Measurements from ENCODE around the gene AOC1.
A peak's percentile ranks its signal among the peaks of the same experiment; 100 is the strongest.

Gene AOC1

GRCh38 chr7:150823484-150824126 lies 28.7 kb upstream of the AOC1 start:
- no peak overlapping the region for H2BK5ac ChIP-seq (ENCODE audit: low read length)
- no peaks in the 10 kb centered on the region for H3K9me3 ChIP-seq (replicated peaks in 1 of 2; ENCODE audit: control insufficient read depth in 2 of 2, insufficient read depth in 1 of 2, low read depth in 1 of 2, low read length in 2 of 2)
- no peak for DNase-seq (ENCODE audit: low spot score)
- H3K18ac ChIP-seq (ENCODE audit: low read length): no peak overlapping the region
- WGBS, 2 donors (ENCODE audit: extremely low coverage in 2 of 2, insufficient read length in 2 of 2, insufficient replicate concordance in 1 of 2): no CpG with 5 or more reads among the region's 10 CpGs
- no peak overlapping the region for H2BK120ac ChIP-seq (ENCODE audit: low read depth, low read length)
- no peak overlapping the region for H3K14ac ChIP-seq (ENCODE audit: low read length)
- H3K4me3 ChIP-seq (ENCODE audit: low read length in 2 of 2): no peak overlapping the region
- H3K4me1 ChIP-seq (ENCODE audit: control insufficient read depth in 2 of 2, insufficient read depth in 1 of 2, low read depth in 1 of 2, low read length in 2 of 2): peaks cover 0 to 3% of the 10 kb centered on the region in 2 donors
- no peaks in the 10 kb centered on the region for H3K79me1 ChIP-seq (ENCODE audit: low read depth, low read length)
- H3K4ac ChIP-seq (ENCODE audit: low read length): no peak overlapping the region
- H3K27ac ChIP-seq (replicated peaks; ENCODE audit: low read length): no peak overlapping the region
- no peaks in the 10 kb centered on the region for H3K27me3 ChIP-seq (ENCODE audit: control insufficient read depth in 3 of 3, insufficient read depth in 3 of 3, low read depth in 1 of 3, low read length in 3 of 3)
- no peak overlapping the region for H3K23ac ChIP-seq (ENCODE audit: low read depth, low read length, poor library complexity)
- no peak overlapping the region for H4K8ac ChIP-seq (ENCODE audit: low read depth, low read length)
- no peak overlapping the region for H2BK12ac ChIP-seq (ENCODE audit: low read length)
- no peak overlapping the region for H2BK15ac ChIP-seq (ENCODE audit: low read length)
- no peaks in the 10 kb centered on the region for H3K36me3 ChIP-seq (replicated peaks in 1 of 2; ENCODE audit: control insufficient read depth in 2 of 2, insufficient read depth in 2 of 2, low read length in 2 of 2)
- H4K91ac ChIP-seq (ENCODE audit: low read depth, low read length, poor library complexity): no peak overlapping the region
- no peak overlapping the region for H3K4me2 ChIP-seq (ENCODE audit: insufficient read depth, low read length, poor library complexity, severe bottlenecking)
- H3K9ac ChIP-seq (ENCODE audit: low read depth, low read length, poor library complexity): no peak overlapping the region
- no peak overlapping the region for H2AK5ac ChIP-seq (ENCODE audit: low read depth, low read length)
- no peak overlapping the region for H2AFZ ChIP-seq (ENCODE audit: low read length)

GRCh38 chr7:150824379-150825177 lies 27.7 kb upstream of the AOC1 start:
- no peak overlapping the region for H2BK12ac ChIP-seq (ENCODE audit: low read length)
- peak overlapping the region; percentile 20 for H2BK5ac ChIP-seq (ENCODE audit: low read length)
- H3K27me3 ChIP-seq (ENCODE audit: control insufficient read depth in 3 of 3, insufficient read depth in 3 of 3, low read depth in 1 of 3, low read length in 3 of 3): no peaks in the 10 kb centered on the region
- no peak overlapping the region for H4K91ac ChIP-seq (ENCODE audit: low read depth, low read length, poor library complexity)
- H3K18ac ChIP-seq (ENCODE audit: low read length): no peak overlapping the region
- H3K4me3 ChIP-seq (ENCODE audit: low read length in 2 of 2): no peak overlapping the region
- WGBS, 2 donors (ENCODE audit: extremely low coverage in 2 of 2, insufficient read length in 2 of 2, insufficient replicate concordance in 1 of 2): no CpG with 5 or more reads among the region's 20 CpGs
- no peak overlapping the region for H3K23ac ChIP-seq (ENCODE audit: low read depth, low read length, poor library complexity)
- no peaks in the 10 kb centered on the region for H3K79me1 ChIP-seq (ENCODE audit: low read depth, low read length)
- no peaks in the 10 kb centered on the region for H3K9me3 ChIP-seq (replicated peaks in 1 of 2; ENCODE audit: control insufficient read depth in 2 of 2, insufficient read depth in 1 of 2, low read depth in 1 of 2, low read length in 2 of 2)
- no peak overlapping the region for H2AFZ ChIP-seq (ENCODE audit: low read length)
- no peaks in the 10 kb centered on the region for H3K36me3 ChIP-seq (replicated peaks in 1 of 2; ENCODE audit: control insufficient read depth in 2 of 2, insufficient read depth in 2 of 2, low read length in 2 of 2)
- H3K9ac ChIP-seq (ENCODE audit: low read depth, low read length, poor library complexity): no peak overlapping the region
- H2BK120ac ChIP-seq (ENCODE audit: low read depth, low read length): no peak overlapping the region
- H4K8ac ChIP-seq (ENCODE audit: low read depth, low read length): no peak overlapping the region
- peaks cover 0 to 3% of the 10 kb centered on the region in 2 donors for H3K4me1 ChIP-seq (ENCODE audit: control insufficient read depth in 2 of 2, insufficient read depth in 1 of 2, low read depth in 1 of 2, low read length in 2 of 2)
- H3K27ac ChIP-seq (replicated peaks; ENCODE audit: low read length): no peak overlapping the region
- no peak overlapping the region for H3K4ac ChIP-seq (ENCODE audit: low read length)
- no peak overlapping the region for H2AK5ac ChIP-seq (ENCODE audit: low read depth, low read length)
- H2BK15ac ChIP-seq (ENCODE audit: low read length): no peak overlapping the region
- H3K14ac ChIP-seq (ENCODE audit: low read length): no peak overlapping the region
- H3K4me2 ChIP-seq (ENCODE audit: insufficient read depth, low read length, poor library complexity, severe bottlenecking): no peak overlapping the region
- no peak for DNase-seq (ENCODE audit: low spot score)

DNA sequence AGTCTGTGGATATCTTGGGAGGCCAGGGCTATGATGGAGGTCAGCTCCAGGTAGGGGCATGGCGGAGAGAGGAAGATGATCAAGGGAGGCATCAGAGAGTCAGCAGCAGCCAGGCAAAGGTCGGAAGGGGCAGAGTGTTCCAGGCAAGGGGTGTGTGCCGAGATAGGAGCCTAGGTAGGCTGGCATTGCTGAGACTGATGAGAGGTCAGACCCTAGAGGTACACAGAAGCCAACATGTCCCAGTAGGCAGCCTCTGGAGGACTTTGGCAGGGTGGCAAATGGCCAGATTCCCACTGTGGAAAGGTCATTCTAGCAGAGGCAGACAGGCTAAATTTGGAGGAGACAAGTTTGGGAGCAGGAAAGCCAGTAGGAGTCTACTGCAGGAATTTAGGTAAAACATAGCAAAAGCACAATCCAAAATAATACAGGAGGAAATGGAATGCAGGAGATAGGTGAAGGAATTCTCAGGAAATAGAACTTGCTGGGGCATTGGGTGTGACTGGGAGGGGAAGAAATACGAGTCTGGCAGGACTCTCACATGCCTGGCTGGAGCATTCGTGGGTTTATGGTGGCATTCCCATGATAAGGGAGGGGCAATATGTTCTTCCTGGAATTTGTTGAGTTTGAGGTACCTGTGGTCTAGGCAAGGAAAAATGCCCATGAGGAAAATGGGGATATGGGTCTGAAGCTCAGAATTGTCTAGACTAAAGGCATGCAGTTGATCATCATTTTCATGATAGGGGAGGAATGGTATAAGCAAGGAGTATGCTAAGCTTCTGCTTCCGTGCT lies 26.1 kb upstream of the AOC1 start:
- Histone ChIP-seq H3K4ac (ENCODE audit: low read length) (no peak overlapping the region), H2BK12ac (ENCODE audit: low read length) (no peak overlapping the region), H3K27me3 (ENCODE audit: control insufficient read depth in 3 of 3, insufficient read depth in 3 of 3, low read depth in 1 of 3, low read length in 3 of 3) (no peaks in the 10 kb centered on the region), H3K27ac (replicated peaks; ENCODE audit: low read length) (no peak overlapping the region), H2AK5ac (ENCODE audit: low read depth, low read length) (peak overlapping the region; percentile 58), H3K79me1 (ENCODE audit: low read depth, low read length) (no peaks in the 10 kb centered on the region), H2BK15ac (ENCODE audit: low read length) (no peak overlapping the region), H3K9ac (ENCODE audit: low read depth, low read length, poor library complexity) (peak overlapping the region; percentile 6), H3K36me3 (replicated peaks in 1 of 2; ENCODE audit: control insufficient read depth in 2 of 2, insufficient read depth in 2 of 2, low read length in 2 of 2) (no peaks in the 10 kb centered on the region), H3K4me2 (ENCODE audit: insufficient read depth, low read length, poor library complexity, severe bottlenecking) (no peak overlapping the region), H2BK5ac (ENCODE audit: low read length) (no peak overlapping the region), H3K18ac (ENCODE audit: low read length) (no peak overlapping the region), H4K91ac (ENCODE audit: low read depth, low read length, poor library complexity) (peak overlapping the region; percentile 96), H3K14ac (ENCODE audit: low read length) (no peak overlapping the region), H2AFZ (ENCODE audit: low read length) (no peak overlapping the region), H3K9me3 (replicated peaks in 1 of 2; ENCODE audit: control insufficient read depth in 2 of 2, insufficient read depth in 1 of 2, low read depth in 1 of 2, low read length in 2 of 2) (no peaks in the 10 kb centered on the region), H3K4me3 (ENCODE audit: low read length in 2 of 2) (no peak overlapping the region), H4K8ac (ENCODE audit: low read depth, low read length) (no peak overlapping the region), H2BK120ac (ENCODE audit: low read depth, low read length) (no peak overlapping the region), H3K4me1 (ENCODE audit: control insufficient read depth in 2 of 2, insufficient read depth in 1 of 2, low read depth in 1 of 2, low read length in 2 of 2) (peaks cover 0 to 5% of the 10 kb centered on the region in 2 donors), H3K23ac (ENCODE audit: low read depth, low read length, poor library complexity) (no peak overlapping the region)
- WGBS, 2 donors (ENCODE audit: extremely low coverage in 2 of 2, insufficient read length in 2 of 2, insufficient replicate concordance in 1 of 2): no CpG with 5 or more reads among the region's 6 CpGs
- no peak for DNase-seq (ENCODE audit: low spot score)

GRCh38 chr7:150828384-150828783 lies 23.9 kb upstream of the AOC1 start:
- Histone ChIP-seq H2BK12ac (ENCODE audit: low read length) (no peak overlapping the region), H3K27ac (replicated peaks; ENCODE audit: low read length) (no peak overlapping the region), H3K4me1 (ENCODE audit: control insufficient read depth in 2 of 2, insufficient read depth in 1 of 2, low read depth in 1 of 2, low read length in 2 of 2) (peaks cover 0 to 5% of the 10 kb centered on the region in 2 donors), H4K91ac (ENCODE audit: low read depth, low read length, poor library complexity) (no peak overlapping the region), H2BK5ac (ENCODE audit: low read length) (no peak overlapping the region), H3K9ac (ENCODE audit: low read depth, low read length, poor library complexity) (no peak overlapping the region), H3K14ac (ENCODE audit: low read length) (no peak overlapping the region), H3K4ac (ENCODE audit: low read length) (no peak overlapping the region), H2AK5ac (ENCODE audit: low read depth, low read length) (no peak overlapping the region), H3K4me3 (ENCODE audit: low read length in 2 of 2) (no peak overlapping the region), H4K8ac (ENCODE audit: low read depth, low read length) (no peak overlapping the region), H3K18ac (ENCODE audit: low read length) (no peak overlapping the region), H3K36me3 (replicated peaks in 1 of 2; ENCODE audit: control insufficient read depth in 2 of 2, insufficient read depth in 2 of 2, low read length in 2 of 2) (no peaks in the 10 kb centered on the region), H2BK15ac (ENCODE audit: low read length) (no peak overlapping the region), H3K23ac (ENCODE audit: low read depth, low read length, poor library complexity) (no peak overlapping the region), H2AFZ (ENCODE audit: low read length) (no peak overlapping the region), H3K79me1 (ENCODE audit: low read depth, low read length) (no peaks in the 10 kb centered on the region), H3K27me3 (ENCODE audit: control insufficient read depth in 3 of 3, insufficient read depth in 3 of 3, low read depth in 1 of 3, low read length in 3 of 3) (no peaks in the 10 kb centered on the region), H3K9me3 (replicated peaks in 1 of 2; ENCODE audit: control insufficient read depth in 2 of 2, insufficient read depth in 1 of 2, low read depth in 1 of 2, low read length in 2 of 2) (no peaks in the 10 kb centered on the region), H2BK120ac (ENCODE audit: low read depth, low read length) (no peak overlapping the region), H3K4me2 (ENCODE audit: insufficient read depth, low read length, poor library complexity, severe bottlenecking) (no peak overlapping the region)
- no CpG with 5 or more reads among the region's 2 CpGs for WGBS, 2 donors (ENCODE audit: extremely low coverage in 2 of 2, insufficient read length in 2 of 2, insufficient replicate concordance in 1 of 2)
- no peak for DNase-seq (ENCODE audit: low spot score)

Data from neuronal stem cell (in vitro differentiated cells).